Suprapubic skin (tissue), 4 donors: Measurements from ENCODE around the gene AKR1C3. TPM values are rescaled to one million over a fixed set of nuclear protein-coding genes. Genes with fewer than 3 reads are reported as not detected.
"Not testable (repeated sequence)": the region's sequence is repeated elsewhere in the genome, so short reads cannot be mapped to it uniquely, and the experiment has no call there.

ENCODE experiments used
- DNase-seq, 2 donors: peaks; one replicate each; pipeline ENCODE4 v3.0.0-alpha.2; 2019; ENCODE audit warnings: low spot score in 2 of 2
- H3K27ac ChIP-seq: fragments of 200-600 bp; sonication (generic); one replicate; pipeline ENCODE4 v1.5.1; 2019
- H3K27me3 ChIP-seq: fragments of 200-600 bp; sonication (generic); one replicate; pipeline ENCODE4 v1.5.1; 2019
- H3K36me3 ChIP-seq: fragments of 200-600 bp; sonication (generic); one replicate; pipeline ENCODE4 v1.5.1; 2019
- H3K4me1 ChIP-seq: fragments of 200-600 bp; sonication (generic); one replicate; pipeline ENCODE4 v1.5.1; 2019
- H3K4me3 ChIP-seq: fragments of 200-600 bp; sonication (generic); one replicate; pipeline ENCODE4 v1.5.1; 2019; ENCODE audit warnings: mild to moderate bottlenecking
- H3K9me3 ChIP-seq: fragments of 200-600 bp; sonication (generic); one replicate; pipeline ENCODE4 v1.5.1; 2019
- EP300 ChIP-seq: sonication (generic); formaldehyde crosslinking; IDR thresholded peaks from one replicate; pipeline ENCODE4 v1.6.1; 2017; ENCODE audit warnings: antibody characterized with exemption
- POLR2A ChIP-seq, 2 donors: fragments of 450-650 bp; IDR thresholded peaks; one replicate each; pipeline ENCODE4 v1.6.1; 2017; ENCODE audit warnings: antibody characterized with exemption in 2 of 2, mild to moderate bottlenecking in 2 of 2, moderate library complexity in 2 of 2
- POLR2AphosphoS5 ChIP-seq, 3 donors: sonication (generic); formaldehyde crosslinking; IDR thresholded peaks; one replicate each; pipeline ENCODE4 v1.6.1; 2017; ENCODE audit warnings: antibody characterized with exemption in 3 of 3
- WGBS: methylation state at CpG from one replicate; pipeline ENCODE4 v1.1.5; 2018; 5-methylcytosine and 5-hydroxymethylcytosine counted together
- total RNA-seq, 4 donors: library from RNA; depleted of rRNA; stranded (reverse); fragments of >200 nt; gene quantifications; one replicate each; pipeline ENCODE4 v1.1.0, GENCODE V29; 2016
- TF ChIP-seq, protein P1 (sequence below), 2 donors: fragments of 200-600 bp in 1 of 2; fragments of 450-650 bp in 1 of 2; sonication (generic) in 1 of 2; IDR thresholded peaks; one replicate each; pipeline ENCODE4 v1.5.1; 2016 to 2019; ENCODE audit warnings: antibody characterized with exemption in 2 of 2, mild to moderate bottlenecking in 1 of 2, moderate library complexity in 1 of 2

AKR1C3 gene
- total RNA-seq, 4 donors from 2014 or later, result 13.4 to 43.0 (median 15.5) TPM

DNA sequence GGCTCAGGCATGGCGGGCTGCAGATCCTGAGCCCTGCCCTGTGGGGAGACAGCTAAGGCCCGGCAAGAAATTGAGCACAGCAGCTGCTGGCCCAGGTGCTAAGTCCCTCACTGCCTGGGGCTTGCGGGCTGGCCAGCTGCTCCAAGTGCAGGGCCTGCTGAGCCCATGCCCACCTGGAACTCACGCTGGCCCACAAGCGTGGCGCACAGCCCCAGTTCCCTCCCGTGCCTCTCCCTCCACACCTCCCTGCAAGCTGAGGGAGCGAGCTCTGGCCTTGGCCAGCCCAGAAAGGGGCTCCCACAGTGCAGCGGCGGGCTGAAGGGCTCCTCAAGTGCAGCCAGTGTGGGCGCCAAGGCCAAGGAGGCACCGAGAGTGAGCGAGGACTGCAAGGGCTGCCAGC is 33.4 kb upstream of the AKR1C3 start:
- not testable (repeated sequence) for H3K9me3 ChIP-seq, H3K4me1 ChIP-seq, H3K27ac ChIP-seq, H3K4me3 ChIP-seq, DNase-seq, H3K27me3 ChIP-seq, H3K36me3 ChIP-seq
- 95% methylated on average over 9 of the region's 13 CpGs for WGBS

- Histone ChIP-seq H3K27me3 (no peaks in the 10 kb centered on the region), H3K4me1 (peaks cover 3% of the 10 kb centered on the region), H3K9me3 (no peaks in the 10 kb centered on the region), H3K36me3 (no peaks in the 10 kb centered on the region), H3K4me3 (no peak overlapping the region), H3K27ac (no peak overlapping the region)
- 74% methylated on average over 1 of the region's 1 CpG for WGBS
- no peak for DNase-seq
- TF ChIP-seq EP300 (no peak), POLR2AphosphoS5 (IDR thresholded peaks at IDR 0.05) (no peak)
- TF ChIP-seq, protein P1, sequence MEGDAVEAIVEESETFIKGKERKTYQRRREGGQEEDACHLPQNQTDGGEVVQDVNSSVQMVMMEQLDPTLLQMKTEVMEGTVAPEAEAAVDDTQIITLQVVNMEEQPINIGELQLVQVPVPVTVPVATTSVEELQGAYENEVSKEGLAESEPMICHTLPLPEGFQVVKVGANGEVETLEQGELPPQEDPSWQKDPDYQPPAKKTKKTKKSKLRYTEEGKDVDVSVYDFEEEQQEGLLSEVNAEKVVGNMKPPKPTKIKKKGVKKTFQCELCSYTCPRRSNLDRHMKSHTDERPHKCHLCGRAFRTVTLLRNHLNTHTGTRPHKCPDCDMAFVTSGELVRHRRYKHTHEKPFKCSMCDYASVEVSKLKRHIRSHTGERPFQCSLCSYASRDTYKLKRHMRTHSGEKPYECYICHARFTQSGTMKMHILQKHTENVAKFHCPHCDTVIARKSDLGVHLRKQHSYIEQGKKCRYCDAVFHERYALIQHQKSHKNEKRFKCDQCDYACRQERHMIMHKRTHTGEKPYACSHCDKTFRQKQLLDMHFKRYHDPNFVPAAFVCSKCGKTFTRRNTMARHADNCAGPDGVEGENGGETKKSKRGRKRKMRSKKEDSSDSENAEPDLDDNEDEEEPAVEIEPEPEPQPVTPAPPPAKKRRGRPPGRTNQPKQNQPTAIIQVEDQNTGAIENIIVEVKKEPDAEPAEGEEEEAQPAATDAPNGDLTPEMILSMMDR (IDR thresholded peaks at IDR 0.05), result no peak
Observed at GRCh38 chr10:5064656-5065055, 29.6 kb upstream of the AKR1C3 start.

DNA sequence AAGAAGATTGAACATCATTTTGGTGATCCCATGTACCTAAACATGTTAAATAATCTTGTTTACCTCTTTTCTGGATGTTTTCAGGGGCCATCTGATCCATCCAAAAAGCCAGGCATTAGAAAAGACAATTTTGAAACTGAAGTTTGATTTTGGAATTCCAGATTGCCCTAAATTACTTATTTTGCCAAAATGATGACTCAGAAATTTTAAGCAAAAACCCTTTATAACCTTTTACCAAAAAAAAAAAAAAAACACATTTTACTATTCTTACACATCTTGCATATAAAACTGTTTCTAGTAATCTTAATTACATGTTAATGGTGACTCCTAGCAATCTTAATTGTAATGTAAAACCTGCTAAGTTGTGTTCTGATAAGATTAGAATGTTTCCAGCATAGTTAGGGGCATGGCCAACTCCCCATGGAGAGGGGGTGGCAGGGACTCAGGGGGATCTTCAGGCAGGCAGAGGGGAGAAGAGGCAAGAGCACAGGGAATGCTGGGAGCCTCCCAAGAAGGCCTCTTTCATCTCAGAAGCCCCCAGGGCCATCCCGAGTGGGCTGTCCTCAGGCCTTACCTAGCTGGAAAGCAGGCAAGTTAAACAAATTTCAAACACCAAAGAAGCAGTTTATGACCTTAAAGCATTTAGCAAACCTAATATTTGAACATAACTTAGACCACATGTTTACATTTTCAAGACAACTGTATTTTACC is 25.8 kb upstream of the AKR1C3 start:
- 92% methylated on average over 1 of the region's 1 CpG for whole genome bisulfite sequencing
- DNase-seq, result no peak
- Histone ChIP-seq H3K4me3 (no peak overlapping the region), H3K27me3 (no peaks in the 10 kb centered on the region), H3K4me1 (peaks cover 34% of the 10 kb centered on the region), H3K27ac (no peak overlapping the region), H3K9me3 (no peaks in the 10 kb centered on the region), H3K36me3 (no peaks in the 10 kb centered on the region)
- TF ChIP-seq EP300, result no peak
- TF ChIP-seq POLR2A (IDR thresholded peaks at IDR 0.05), result no peak
- TF ChIP-seq, protein P1 (IDR thresholded peaks at IDR 0.05), result no peak
- TF ChIP-seq POLR2AphosphoS5 (IDR thresholded peaks at IDR 0.05), result no peak

GRCh38 chr10:5070648-5071410 is 23.4 kb upstream of the AKR1C3 start:
- TF ChIP-seq EP300 (no peak), POLR2AphosphoS5 (IDR thresholded peaks at IDR 0.05) (no peak), POLR2A (IDR thresholded peaks at IDR 0.05) (no peak)
- TF ChIP-seq, protein P1 (IDR thresholded peaks at IDR 0.05), result no peak

DNA sequence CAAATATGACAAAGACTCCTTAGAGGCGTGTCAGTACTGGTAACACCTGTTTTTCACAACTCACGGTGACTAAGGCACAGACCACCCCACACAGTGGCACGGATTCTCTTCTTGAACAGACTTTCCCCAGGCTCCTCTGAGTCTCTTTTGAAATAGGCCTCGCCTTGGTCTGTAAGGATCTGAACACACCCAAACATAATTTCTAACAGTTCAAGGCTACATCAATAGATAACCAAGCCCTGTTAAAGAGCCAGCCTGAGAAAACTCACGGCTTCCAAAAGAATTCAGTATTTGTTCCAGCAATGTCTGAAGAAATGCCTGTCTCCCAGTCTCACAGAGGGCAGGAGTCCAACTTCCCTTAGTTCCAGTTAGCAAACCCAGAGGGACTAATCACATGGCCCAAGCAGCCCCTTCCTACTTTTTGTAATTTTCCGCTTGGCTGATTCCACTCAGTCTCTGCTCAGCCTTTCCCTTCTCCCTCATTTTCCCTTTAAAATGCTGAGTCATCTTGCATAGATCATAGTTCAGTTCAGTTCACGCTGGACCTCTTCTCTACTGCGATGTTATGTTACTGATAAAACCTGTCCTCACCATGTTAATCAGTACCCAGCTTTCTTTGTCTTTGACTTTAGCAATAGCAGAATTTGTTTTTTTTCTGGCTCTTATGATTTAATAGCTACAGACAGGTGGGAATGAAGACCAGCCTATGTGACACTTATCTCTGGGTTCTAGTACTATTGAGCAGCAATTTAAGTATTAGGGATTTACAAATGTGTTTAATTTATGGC is 22.6 kb upstream of the AKR1C3 start:
- 16% methylated on average over 8 of the region's 8 CpGs for WGBS
- no peaks in the 10 kb centered on the region for H3K36me3 ChIP-seq
- no peaks in the 10 kb centered on the region for H3K9me3 ChIP-seq
- H3K4me3 ChIP-seq, result no peak overlapping the region
- peaks cover 34% of the 10 kb centered on the region for H3K4me1 ChIP-seq
- no peaks in the 10 kb centered on the region for H3K27me3 ChIP-seq
- TF ChIP-seq, protein P1 (IDR thresholded peaks at IDR 0.05), result no peak
- no peak for TF ChIP-seq EP300
- TF ChIP-seq POLR2A (IDR thresholded peaks at IDR 0.05), result no peak
- peak in 1 of 3 donors; percentile 89 for TF ChIP-seq POLR2AphosphoS5 (IDR thresholded peaks at IDR 0.05)
- peak; percentile 81 to 84 for DNase-seq
- H3K27ac ChIP-seq, result peak overlapping the region; percentile 74

More at GRCh38 chr10:5070648-5071410, 23.4 kb upstream of the AKR1C3 start:
- DNase-seq, result no peak
- Histone ChIP-seq H3K27ac (peak overlapping the region; percentile 74), H3K4me3 (no peak overlapping the region), H3K36me3 (no peaks in the 10 kb centered on the region), H3K9me3 (no peaks in the 10 kb centered on the region), H3K27me3 (no peaks in the 10 kb centered on the region), H3K4me1 (peaks cover 34% of the 10 kb centered on the region)
